ENCODE data around the gene CEP72.

Gene CEP72

GRCh38 chr5:633501-633955 is 21.4 kb downstream of the CEP72 start:
- no peak for ATAC-seq (ENCODE audit: insufficient read depth, low read depth)
- TF ChIP-seq CTCF (IDR thresholded peaks at IDR 0.05; ENCODE audit: borderline replicate concordance, extremely low read depth, low read length, poor library complexity, severe bottlenecking) (no peak), EZH2 (IDR thresholded peaks at IDR 0.05; ENCODE audit: borderline replicate concordance, low read depth, low read length, severe bottlenecking) (no peak)
- Histone ChIP-seq H3K9me3 (ENCODE audit: insufficient read depth, low read length, severe bottlenecking) (no peaks in the 10 kb centered on the region), H3K36me3 (ENCODE audit: insufficient read depth, low read length) (peaks cover 59% of the 10 kb centered on the region), H3K27me3 (ENCODE audit: insufficient read depth, low read length, poor library complexity) (no peaks in the 10 kb centered on the region), H3K79me2 (ENCODE audit: insufficient read depth, low read length) (peaks cover 3% of the 10 kb centered on the region; the same call in 1 of the 2 replicates), H3K4me1 (ENCODE audit: insufficient read depth, low read length) (no peaks in the 10 kb centered on the region), H3K27ac (ENCODE audit: low read length) (no peak overlapping the region), H3K9ac (ENCODE audit: low read depth, low read length) (no peak overlapping the region), H3K4me3 (ENCODE audit: low read depth in 1 of 2, low read length in 2 of 2) (no peak overlapping the region), H2AFZ (ENCODE audit: low read depth, low read length) (no peak overlapping the region), H3K4me2 (ENCODE audit: insufficient read depth, low read length) (no peak overlapping the region), H4K20me1 (ENCODE audit: insufficient read depth, low read length) (peaks cover 23% of the 10 kb centered on the region)
- no peak for DNase-seq

DNA sequence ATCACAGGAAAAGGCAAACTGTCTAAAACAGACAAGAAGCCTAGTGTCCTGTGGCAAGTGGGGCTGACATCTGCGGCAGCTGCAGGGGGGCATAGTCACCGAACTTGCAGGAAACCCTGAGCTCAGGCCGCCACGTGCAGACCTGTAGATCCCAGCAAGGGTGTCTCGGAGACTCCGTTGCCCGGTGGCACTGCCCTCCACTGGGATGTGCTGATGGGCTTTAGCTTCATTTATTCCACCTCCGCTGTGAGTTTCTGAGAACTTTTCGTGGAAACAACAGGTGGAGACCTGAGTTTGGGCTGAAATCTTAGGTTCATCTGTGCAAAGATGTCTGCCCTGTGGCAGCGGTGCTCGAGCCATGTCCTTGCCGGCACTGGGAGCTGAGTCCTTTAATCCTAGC is 22.1 kb downstream of the CEP72 start:
- ATAC-seq (ENCODE audit: insufficient read depth, low read depth) (peak; percentile 19; the same call in 2 of the 3 replicates), DNase-seq (no peak)
- peaks cover 59% of the 10 kb centered on the region for H3K36me3 ChIP-seq (ENCODE audit: insufficient read depth, low read length)
- no peak overlapping the region for H3K27ac ChIP-seq (ENCODE audit: low read length)
- no peak overlapping the region for H3K4me2 ChIP-seq (ENCODE audit: insufficient read depth, low read length)
- peaks cover 21% of the 10 kb centered on the region for H4K20me1 ChIP-seq (ENCODE audit: insufficient read depth, low read length)
- peaks cover under 1% of the 10 kb centered on the region; the same call in 1 of the 2 replicates for H3K79me2 ChIP-seq (ENCODE audit: insufficient read depth, low read length)
- H3K9ac ChIP-seq (ENCODE audit: low read depth, low read length): no peak overlapping the region
- no peaks in the 10 kb centered on the region for H3K9me3 ChIP-seq (ENCODE audit: insufficient read depth, low read length, severe bottlenecking)
- H3K4me1 ChIP-seq (ENCODE audit: insufficient read depth, low read length): no peaks in the 10 kb centered on the region
- no peaks in the 10 kb centered on the region for H3K27me3 ChIP-seq (ENCODE audit: insufficient read depth, low read length, poor library complexity)
- no peak for TF ChIP-seq CTCF (IDR thresholded peaks at IDR 0.05; ENCODE audit: borderline replicate concordance, extremely low read depth, low read length, poor library complexity, severe bottlenecking)
- TF ChIP-seq EZH2 (IDR thresholded peaks at IDR 0.05; ENCODE audit: borderline replicate concordance, low read depth, low read length, severe bottlenecking): no peak
- H3K4me3 ChIP-seq (ENCODE audit: low read depth in 1 of 2, low read length in 2 of 2): no peak overlapping the region
- H2AFZ ChIP-seq (ENCODE audit: low read depth, low read length): no peak overlapping the region

- TF ChIP-seq CTCF (IDR thresholded peaks at IDR 0.05; ENCODE audit: borderline replicate concordance, extremely low read depth, low read length, poor library complexity, severe bottlenecking) (no peak), EZH2 (IDR thresholded peaks at IDR 0.05; ENCODE audit: borderline replicate concordance, low read depth, low read length, severe bottlenecking) (no peak)
- Histone ChIP-seq H3K4me1 (ENCODE audit: insufficient read depth, low read length) (no peaks in the 10 kb centered on the region), H4K20me1 (ENCODE audit: insufficient read depth, low read length) (peaks cover 32% of the 10 kb centered on the region), H3K79me2 (ENCODE audit: insufficient read depth, low read length) (no peaks in the 10 kb centered on the region), H3K9ac (ENCODE audit: low read depth, low read length) (no peak overlapping the region), H3K9me3 (ENCODE audit: insufficient read depth, low read length, severe bottlenecking) (no peaks in the 10 kb centered on the region), H3K27ac (ENCODE audit: low read length) (no peak overlapping the region), H3K4me3 (ENCODE audit: low read depth in 1 of 2, low read length in 2 of 2) (no peak overlapping the region), H3K36me3 (ENCODE audit: insufficient read depth, low read length) (peaks cover 71% of the 10 kb centered on the region), H2AFZ (ENCODE audit: low read depth, low read length) (no peak overlapping the region), H3K4me2 (ENCODE audit: insufficient read depth, low read length) (no peak overlapping the region), H3K27me3 (ENCODE audit: insufficient read depth, low read length, poor library complexity) (no peaks in the 10 kb centered on the region)
- ATAC-seq (ENCODE audit: insufficient read depth, low read depth) (no peak), DNase-seq (no peak)
Measured at GRCh38 chr5:635306-636055, 23.3 kb downstream of the CEP72 start.
